B cell (primary cell): ENCODE measurements around the gene BTG1. TPM values are rescaled to one million over a fixed set of nuclear protein-coding genes. Genes with fewer than 3 reads are reported as not detected.
A peak's percentile ranks its signal among the peaks of the same experiment; 100 is the strongest.

Experiments
- ATAC-seq: fragments of 200-7000 bp; cut with Tn5 transposase; one replicate; pipeline ENCODE4 v1.10.0; 2021; ENCODE audit warnings: low read depth, mild to moderate bottlenecking, moderate number of reproducible peaks, moderate library complexity
- CTCF ChIA-PET: fragments of 350-600 bp; sonication (Branson Sonifier 250); formaldehyde crosslinking; loops from one replicate; lab custom pipeline; 2021; ENCODE audit warnings: antibody characterized with exemption, inconsistent platforms; lab: Charles Lee
- POLR2A ChIA-PET: fragments of 350-600 bp; sonication (Branson Sonifier 250); formaldehyde crosslinking; loops from one replicate; lab custom pipeline; 2021; ENCODE audit warnings: antibody characterized with exemption; lab: Charles Lee
- DNase-seq: peaks from one replicate; pipeline ENCODE4 v3.0.0; 2013
- H2AFZ ChIP-seq: 2 replicates; pipeline ENCODE4 v1.6.1; 2012; ENCODE audit warnings: mild to moderate bottlenecking, low read depth, low read length; ENCODE audit not compliant: insufficient read depth, poor library complexity, severe bottlenecking
- H3K27ac ChIP-seq, 2 donors: 1 replicate in 1 of 2; 2 replicates in 1 of 2; pipeline ENCODE4 v1.5.1; 2012 to 2013; ENCODE audit warnings: low read length in 2 of 2, mild to moderate bottlenecking in 2 of 2, moderate library complexity in 1 of 2
- H3K27me3 ChIP-seq, 4 experiments: fragments of 200-600 bp in 1 of 4; sonication (generic) in 1 of 4; replicated peaks in 1 of 4; 1 replicate in 2 of 4; 2 replicates in 2 of 4; pipeline versions ENCODE4 v1.6.1 to v1.7.0; 2013 to 2016; ENCODE audit warnings: low read length in 3 of 4, mild to moderate bottlenecking in 2 of 4, mixed read lengths in 1 of 4, moderate library complexity in 1 of 4; ENCODE audit not compliant: insufficient read depth in 4 of 4, control insufficient read depth in 3 of 4; ENCODE audit errors: control extremely low read depth in 1 of 4
- H3K36me3 ChIP-seq, 2 experiments: replicated peaks in 1 of 2; 1 replicate in 1 of 2; 2 replicates in 1 of 2; pipeline versions ENCODE4 v1.6.1 to v1.7.1; 2013; ENCODE audit warnings: low read length in 1 of 2; ENCODE audit not compliant: insufficient read depth in 2 of 2, control insufficient read depth in 1 of 2; ENCODE audit errors: control extremely low read depth in 1 of 2, extremely low read depth in 1 of 2
- H3K4me1 ChIP-seq, 2 donors: fragments of 200-600 bp in 1 of 2; sonication (generic) in 1 of 2; 1 replicate in 1 of 2; 2 replicates in 1 of 2; pipeline versions ENCODE4 v1.5.1 to v1.6.1; 2013 to 2017; ENCODE audit warnings: low read length in 2 of 2; ENCODE audit not compliant: control insufficient read depth in 2 of 2, insufficient read depth in 2 of 2
- H3K4me2 ChIP-seq: replicated peaks from 2 replicates; pipeline ENCODE3; 2012; ENCODE audit warnings: mild to moderate bottlenecking, low read depth, low read length; ENCODE audit not compliant: poor library complexity, severe bottlenecking
- H3K4me3 ChIP-seq, 5 experiments: fragments of 200-600 bp in 1 of 5; sonication (generic) in 1 of 5; 1 replicate in 3 of 5; 2 replicates in 2 of 5; pipeline versions ENCODE4 v1.5.1 to v1.7.0; 2011 to 2016; ENCODE audit warnings: low read length in 4 of 5, mild to moderate bottlenecking in 4 of 5, low read depth in 2 of 5, control low read depth in 1 of 5, moderate library complexity in 1 of 5; ENCODE audit not compliant: insufficient read depth in 1 of 5; ENCODE audit errors: control extremely low read depth in 1 of 5, extremely low read depth in 1 of 5
- H3K79me2 ChIP-seq: fragments of 200-600 bp; sonication (generic); one replicate; pipeline ENCODE4 v1.6.0; 2016; ENCODE audit warnings: low read length; ENCODE audit not compliant: control insufficient read depth, insufficient read depth
- H3K9ac ChIP-seq: fragments of 200-600 bp; sonication (generic); 2 replicates; pipeline ENCODE4 v1.6.1; 2017; ENCODE audit warnings: mild to moderate bottlenecking, low read length, moderate library complexity
- H3K9me3 ChIP-seq, 3 donors: one replicate each; pipeline versions ENCODE4 v1.6.1 to v1.7.1; 2013; ENCODE audit warnings: low read length in 2 of 3; ENCODE audit not compliant: control insufficient read depth in 2 of 3, insufficient read depth in 1 of 3; ENCODE audit errors: control extremely low read depth in 1 of 3
- H4K20me1 ChIP-seq: 2 replicates; pipeline ENCODE4 v1.6.0; 2012; ENCODE audit warnings: mild to moderate bottlenecking, low read length; ENCODE audit not compliant: insufficient read depth, control insufficient read depth, poor library complexity, severe bottlenecking
- H3K27ac Mint-ChIP-seq: one replicate; pipeline ENCODE4 v1.8.0; 2021; ENCODE audit warnings: mixed read lengths
- H3K27me3 Mint-ChIP-seq: one replicate; pipeline ENCODE4 v1.8.0; 2021; ENCODE audit warnings: mixed read lengths
- H3K4me1 Mint-ChIP-seq: one replicate; pipeline ENCODE4 v1.8.0; 2021; ENCODE audit warnings: mixed read lengths
- H3K4me3 Mint-ChIP-seq: one replicate; pipeline ENCODE4 v1.8.0; 2021; ENCODE audit warnings: mixed read lengths
- H3K9me3 Mint-ChIP-seq: one replicate; pipeline ENCODE4 v1.8.0; 2022; ENCODE audit warnings: mixed read lengths; ENCODE audit not compliant: insufficient read depth
- EZH2 ChIP-seq: IDR thresholded peaks from 2 replicates; pipeline ENCODE4 v1.6.1; 2012; ENCODE audit warnings: borderline replicate concordance, low read depth, mild to moderate bottlenecking, moderate library complexity, low read length; ENCODE audit not compliant: insufficient read depth, poor library complexity, severe bottlenecking
- WGBS: methylation state at CpG from one replicate; pipeline ENCODE4 v1.1.5; 2013; ENCODE audit warnings: missing lambda C conversion rate; ENCODE audit not compliant: insufficient coverage; 5-methylcytosine and 5-hydroxymethylcytosine counted together
- intact Hi-C: fragments of 100-400 bp; cut with micrococcal nuclease; formaldehyde crosslinking; loops from one replicate; pipeline ENCODE4 v1.10.0; 2022
- polyA plus RNA-seq: library from polyadenylated mRNA; depleted of rRNA; stranded (reverse); fragments of >200 nt; gene quantifications from 2 replicates; pipeline ENCODE4 v1.2.3, GENCODE V29; 2012
- total RNA-seq, 2 donors: library from RNA; stranded (reverse); fragments of 120-200 nt in 1 of 2; gene quantifications; 1 replicate in 1 of 2; 2 replicates in 1 of 2; pipeline versions ENCODE4 v1.2.3 to v1.2.4, GENCODE V29; 2013 to 2022
- TF ChIP-seq, protein P1 (sequence below): fragments of 200-600 bp; IDR thresholded peaks from one replicate; pipeline ENCODE4 v1.8.0; 2022; ENCODE audit warnings: antibody characterized with exemption, mild to moderate bottlenecking

BTG1 gene
- total and polyA plus RNA-seq, 2 donors (not counting 1 experiment from before 2014, with no cell fraction given), result 322 to 733 TPM

GRCh38 chr12:92138144-92138543, 7.5 kb downstream of the BTG1 start:
- intact Hi-C loops, result no loop called here
- H3K4me2 ChIP-seq, result peak overlapping the region; percentile 76

More at GRCh38 chr12:92138144-92138543, 7.5 kb downstream of the BTG1 start:
- H4K20me1 ChIP-seq, result peaks cover 91% of the 10 kb centered on the region
- H3K4me3 ChIP-seq, result peak overlapping the region; percentile 28 to 100 (median 96)
- H2AFZ ChIP-seq, result no peak overlapping the region
- H3K9me3 ChIP-seq, result no peaks in the 10 kb centered on the region
- WGBS, result no CpG with 5 or more reads among the region's 1 CpG
- DNase-seq (no peak), ATAC-seq (no peak)
- Mint-ChIP-seq H3K9me3 (no peaks in the 10 kb centered on the region), H3K4me1 (peaks cover 64% of the 10 kb centered on the region), H3K27me3 (no peaks in the 10 kb centered on the region), H3K4me3 (peak overlapping the region; percentile 98), H3K27ac (peak overlapping the region; percentile 71)
- CTCF ChIA-PET, result interaction anchor here (1.0 to 3.0 kb wide), 6 partner anchors 10 to 756 kb away, joined by 3 to 16 read pairs (median 6); no protein-coding TSS in a partner anchor
- peaks cover 100% of the 10 kb centered on the region for H3K79me2 ChIP-seq
- no peak for TF ChIP-seq EZH2
- TF ChIP-seq, protein P1, sequence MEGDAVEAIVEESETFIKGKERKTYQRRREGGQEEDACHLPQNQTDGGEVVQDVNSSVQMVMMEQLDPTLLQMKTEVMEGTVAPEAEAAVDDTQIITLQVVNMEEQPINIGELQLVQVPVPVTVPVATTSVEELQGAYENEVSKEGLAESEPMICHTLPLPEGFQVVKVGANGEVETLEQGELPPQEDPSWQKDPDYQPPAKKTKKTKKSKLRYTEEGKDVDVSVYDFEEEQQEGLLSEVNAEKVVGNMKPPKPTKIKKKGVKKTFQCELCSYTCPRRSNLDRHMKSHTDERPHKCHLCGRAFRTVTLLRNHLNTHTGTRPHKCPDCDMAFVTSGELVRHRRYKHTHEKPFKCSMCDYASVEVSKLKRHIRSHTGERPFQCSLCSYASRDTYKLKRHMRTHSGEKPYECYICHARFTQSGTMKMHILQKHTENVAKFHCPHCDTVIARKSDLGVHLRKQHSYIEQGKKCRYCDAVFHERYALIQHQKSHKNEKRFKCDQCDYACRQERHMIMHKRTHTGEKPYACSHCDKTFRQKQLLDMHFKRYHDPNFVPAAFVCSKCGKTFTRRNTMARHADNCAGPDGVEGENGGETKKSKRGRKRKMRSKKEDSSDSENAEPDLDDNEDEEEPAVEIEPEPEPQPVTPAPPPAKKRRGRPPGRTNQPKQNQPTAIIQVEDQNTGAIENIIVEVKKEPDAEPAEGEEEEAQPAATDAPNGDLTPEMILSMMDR, result no peak
- H3K36me3 ChIP-seq, result peaks cover 4 to 44% of the 10 kb centered on the region in 2 experiments
- peaks cover 61 to 70% of the 10 kb centered on the region in 2 donors for H3K4me1 ChIP-seq
- POLR2A ChIA-PET, result interaction anchor here (0.6 to 0.9 kb wide), 4 partner anchors 12 to 432 kb away, joined by 3 to 4 read pairs (median 3); no protein-coding TSS in a partner anchor
- H3K9ac ChIP-seq, result peak overlapping the region; percentile 93
- peak overlapping the region in 1 of 2 donors; percentile 8 for H3K27ac ChIP-seq
- H3K27me3 ChIP-seq, result no peaks in the 10 kb centered on the region
